Measurements from ENCODE around the gene RBM26. TPM values are rescaled to one million over a fixed set of nuclear protein-coding genes. Genes with fewer than 3 reads are reported as not detected.

The RBM26 gene
- total and polyA plus RNA-seq, 3 experiments from 2014 or later = 15.8 to 61.7 (median 59.4) TPM

DNA sequence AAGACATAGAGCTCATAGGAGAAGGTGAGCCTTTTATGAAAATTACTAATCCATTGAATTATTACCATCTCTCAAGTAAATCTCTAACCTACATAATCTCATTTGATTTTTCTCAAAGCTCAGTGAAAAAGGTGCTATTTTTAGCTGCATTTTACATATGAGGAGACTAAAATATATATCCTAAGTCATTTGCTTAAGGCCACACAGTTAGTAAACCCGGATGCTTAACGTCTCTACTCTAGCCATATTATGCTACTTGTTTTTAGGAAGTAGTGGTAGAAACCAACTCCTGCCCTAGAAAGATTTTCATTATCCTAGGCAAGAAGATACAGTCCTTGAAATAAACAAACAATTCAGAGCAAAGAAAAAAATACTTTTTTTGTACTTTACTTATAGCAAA lies 108.9 kb downstream of the RBM26 start:
- CTCF ChIA-PET = interaction anchor here (1.0 kb wide), 1 partner anchor 41 kb away, joined by 3 read pairs; no protein-coding TSS in a partner anchor
- Mint-ChIP-seq H3K27me3 (peaks cover 8 to 31% of the 10 kb centered on the region in 2 donors), H3K27ac (no peak overlapping the region), H3K4me3 (no peak overlapping the region), H3K36me3 (peaks cover 0 to 8% (median 0%) of the 10 kb centered on the region in 3 donors), H3K9me3 (peaks cover 0 to 5% (median 0%) of the 10 kb centered on the region in 5 donors), H3K4me1 (no peaks in the 10 kb centered on the region)
- Histone ChIP-seq H3K36me3 (ENCODE audit: insufficient read depth, low read length) (no peaks in the 10 kb centered on the region), H3K27ac (ENCODE audit: low read depth, low read length) (no peak overlapping the region), H3K4me1 (ENCODE audit: insufficient read depth, low read length) (no peaks in the 10 kb centered on the region), H3K9me3 (ENCODE audit: low read length) (no peaks in the 10 kb centered on the region), H3K27me3 (ENCODE audit: insufficient read depth, low read length, poor library complexity, severe bottlenecking) (no peaks in the 10 kb centered on the region), H3K4me3 (ENCODE audit: low read length) (no peak overlapping the region)
- DNase-seq = no peak
- POLR2A ChIA-PET = interaction anchor here (0.6 kb wide), 1 partner anchor 17 kb away, joined by 3 read pairs; no protein-coding TSS in a partner anchor

DNA sequence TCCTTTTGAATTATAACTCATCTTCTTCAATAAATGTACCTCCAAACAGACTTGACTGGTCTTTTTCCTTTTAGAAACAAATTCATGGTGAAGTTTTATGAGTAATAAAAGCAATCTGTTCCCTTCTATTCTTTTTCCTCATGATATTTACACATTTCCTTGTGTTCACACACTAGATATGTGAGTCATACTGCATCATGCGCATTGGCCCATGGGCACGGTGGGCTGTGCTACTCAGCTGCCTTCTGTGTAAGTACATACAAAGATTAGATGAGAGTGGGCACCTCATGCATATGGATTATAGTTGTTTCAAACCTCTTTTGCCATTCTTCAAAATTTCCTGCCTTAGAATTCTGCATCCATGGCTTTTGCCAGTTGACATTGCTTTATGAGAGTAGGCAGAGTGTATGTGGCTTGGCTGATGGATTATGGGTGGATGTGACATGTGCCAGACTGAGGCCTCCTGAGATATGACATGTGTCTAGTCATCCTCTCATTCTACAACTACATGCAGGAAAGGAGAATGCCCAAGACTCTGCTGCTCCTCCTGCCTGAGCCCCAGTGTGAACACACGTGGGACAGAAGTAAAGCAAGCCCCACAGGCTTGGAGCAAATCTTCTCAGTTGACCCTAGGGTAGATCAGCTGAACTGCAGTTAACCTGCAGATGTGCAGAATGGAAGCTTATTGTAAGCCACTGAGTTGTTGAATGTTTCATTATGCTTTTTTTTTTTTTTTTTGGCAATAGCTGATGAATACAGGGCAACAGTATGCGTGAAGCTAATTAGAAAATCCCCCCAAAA lies 109.9 kb downstream of the RBM26 start:
- Mint-ChIP-seq H3K4me3 (no peak overlapping the region), H3K9me3 (peaks cover 0 to 3% (median 0%) of the 10 kb centered on the region in 5 donors), H3K27me3 (peaks cover 5 to 22% of the 10 kb centered on the region in 2 donors), H3K4me1 (no peaks in the 10 kb centered on the region), H3K36me3 (peaks cover 0 to 2% (median 0%) of the 10 kb centered on the region in 3 donors), H3K27ac (peak overlapping the region in 1 of 8 donors; percentile 11)
- ChIA-PET CTCF (interaction anchor here (1.0 kb wide), 1 partner anchor 40 kb away, joined by 3 read pairs; no protein-coding TSS in a partner anchor), POLR2A (interaction anchor here (0.6 kb wide), 1 partner anchor 18 kb away, joined by 3 read pairs; no protein-coding TSS in a partner anchor)
- Histone ChIP-seq H3K36me3 (ENCODE audit: insufficient read depth, low read length) (no peaks in the 10 kb centered on the region), H3K27ac (ENCODE audit: low read depth, low read length) (no peak overlapping the region), H3K4me1 (ENCODE audit: insufficient read depth, low read length) (no peaks in the 10 kb centered on the region), H3K9me3 (ENCODE audit: low read length) (no peaks in the 10 kb centered on the region), H3K4me3 (ENCODE audit: low read length) (no peak overlapping the region), H3K27me3 (ENCODE audit: insufficient read depth, low read length, poor library complexity, severe bottlenecking) (no peaks in the 10 kb centered on the region)
- no peak for DNase-seq

DNA sequence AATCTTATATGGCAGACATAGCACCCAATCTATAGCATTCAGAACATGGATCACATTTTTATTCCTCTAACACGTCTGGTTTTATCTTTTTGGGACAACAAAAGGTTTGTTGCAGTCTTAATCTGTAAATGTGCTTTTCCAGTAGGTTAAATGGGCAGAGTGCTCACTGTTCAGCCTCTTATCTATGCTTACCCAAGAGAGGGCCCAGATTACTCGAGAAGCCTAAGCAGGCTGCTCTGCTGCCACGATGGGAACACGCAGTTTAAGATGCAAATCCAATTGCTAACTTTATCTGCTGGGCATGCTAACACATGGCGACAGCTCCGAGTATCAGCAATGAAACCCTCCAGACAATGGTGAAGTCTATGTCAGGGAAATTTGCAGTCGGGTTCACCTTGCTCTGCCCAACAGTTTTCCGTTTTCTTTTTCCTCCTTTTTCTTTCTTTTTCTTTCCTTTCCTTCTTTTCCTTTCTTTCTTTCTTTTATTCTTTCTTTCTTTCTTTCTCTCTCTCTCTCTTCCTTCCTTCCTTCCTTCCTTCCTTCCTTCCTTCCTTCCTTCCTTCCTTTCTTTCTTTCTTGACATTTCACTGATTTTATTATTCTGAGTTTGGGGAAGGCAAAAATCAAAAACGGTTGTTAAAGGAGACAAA lies 115.3 kb downstream of the RBM26 start:
- Mint-ChIP-seq H3K4me3 (no peak overlapping the region), H3K27me3 (peaks cover 3 to 10% of the 10 kb centered on the region in 2 donors), H3K9me3 (no peaks in the 10 kb centered on the region), H3K36me3 (no peaks in the 10 kb centered on the region), H3K4me1 (no peaks in the 10 kb centered on the region), H3K27ac (no peak overlapping the region)
- no peak overlapping the region for H3K27ac ChIP-seq (ENCODE audit: low read depth, low read length)
- H3K27me3 ChIP-seq (ENCODE audit: insufficient read depth, low read length, poor library complexity, severe bottlenecking) = no peaks in the 10 kb centered on the region
- H3K4me1 ChIP-seq (ENCODE audit: insufficient read depth, low read length) = no peaks in the 10 kb centered on the region
- H3K36me3 ChIP-seq (ENCODE audit: insufficient read depth, low read length) = no peaks in the 10 kb centered on the region
- DNase-seq = no peak
- POLR2A ChIA-PET = no interaction called here
- H3K9me3 ChIP-seq (ENCODE audit: low read length) = no peaks in the 10 kb centered on the region
- CTCF ChIA-PET = no interaction called here
- no peak overlapping the region for H3K4me3 ChIP-seq (ENCODE audit: low read length)

DNA sequence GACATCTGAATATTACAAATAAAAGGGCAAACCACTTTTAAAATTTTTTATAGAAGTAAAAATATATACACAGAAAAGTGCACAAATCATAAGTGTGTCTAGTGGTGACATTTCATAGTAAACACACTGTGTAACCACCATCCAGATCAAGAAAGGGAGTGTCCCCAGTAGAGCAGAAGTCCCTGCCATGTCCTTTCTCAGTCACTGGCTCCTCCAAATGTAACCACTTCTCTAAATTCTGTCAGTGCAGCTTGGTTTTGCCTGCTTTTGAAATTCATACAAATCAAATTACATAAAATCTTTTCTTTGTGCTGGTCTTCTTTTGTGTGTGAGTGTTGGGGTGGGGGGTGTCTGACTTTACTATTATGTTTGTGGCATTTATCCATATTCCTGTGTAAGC lies 116.5 kb downstream of the RBM26 start:
- no peaks in the 10 kb centered on the region for H3K27me3 ChIP-seq (ENCODE audit: insufficient read depth, low read length, poor library complexity, severe bottlenecking)
- DNase-seq = no peak
- H3K27me3 Mint-ChIP-seq = peaks cover 0 to 4% of the 10 kb centered on the region in 2 donors
- no peaks in the 10 kb centered on the region for H3K9me3 Mint-ChIP-seq
- no peaks in the 10 kb centered on the region for H3K36me3 Mint-ChIP-seq
- no peaks in the 10 kb centered on the region for H3K4me1 ChIP-seq (ENCODE audit: insufficient read depth, low read length)
- no peak overlapping the region for H3K4me3 ChIP-seq (ENCODE audit: low read length)
- ChIA-PET CTCF (no interaction called here), POLR2A (no interaction called here)
- no peaks in the 10 kb centered on the region for H3K36me3 ChIP-seq (ENCODE audit: insufficient read depth, low read length)
- H3K4me1 Mint-ChIP-seq = no peaks in the 10 kb centered on the region
- H3K27ac Mint-ChIP-seq = no peak overlapping the region
- H3K4me3 Mint-ChIP-seq = no peak overlapping the region
- H3K9me3 ChIP-seq (ENCODE audit: low read length) = no peaks in the 10 kb centered on the region
- no peak overlapping the region for H3K27ac ChIP-seq (ENCODE audit: low read depth, low read length)

DNA sequence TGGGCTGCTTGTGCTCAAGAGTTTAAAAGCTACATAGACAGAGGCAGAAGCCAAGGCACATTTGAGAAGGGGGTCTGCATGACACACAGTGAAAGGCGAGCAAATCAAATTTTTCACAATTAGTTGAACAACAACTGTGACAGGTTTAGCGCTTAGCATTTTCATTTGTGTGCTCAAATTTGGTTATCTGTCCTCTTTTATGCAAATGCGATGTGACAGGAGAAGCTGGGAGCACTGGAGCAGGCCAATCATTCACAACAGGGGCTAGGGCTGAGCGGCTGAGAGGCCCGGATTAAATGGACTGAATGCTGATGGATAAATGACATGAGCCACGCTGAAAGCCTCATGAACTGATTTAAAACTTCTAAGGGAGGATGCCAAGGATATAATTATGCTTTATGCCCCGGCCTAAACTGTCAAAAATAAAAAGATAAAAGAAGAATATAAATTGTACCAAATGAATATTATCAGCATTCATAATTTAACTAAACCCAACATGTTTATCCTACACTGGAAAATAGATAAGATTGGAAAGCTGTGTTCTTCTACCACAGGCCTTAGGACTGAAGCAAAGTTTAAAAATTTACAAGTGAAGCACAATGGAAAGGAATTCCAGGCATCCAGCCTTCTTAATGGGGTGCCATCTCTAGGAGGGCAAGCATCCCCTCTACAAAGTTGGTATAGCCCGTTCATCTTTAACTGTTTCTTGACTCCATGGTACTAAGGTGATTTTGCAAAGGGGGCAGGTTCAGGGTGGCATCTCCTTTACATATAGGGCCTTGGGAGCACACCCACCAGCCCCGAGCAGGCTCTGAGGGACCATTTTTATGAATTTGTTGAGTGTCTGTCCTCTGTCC lies 117.9 kb downstream of the RBM26 start:
- Mint-ChIP-seq H3K36me3 (no peaks in the 10 kb centered on the region), H3K27me3 (no peaks in the 10 kb centered on the region), H3K4me3 (no peak overlapping the region), H3K4me1 (no peaks in the 10 kb centered on the region), H3K27ac (peak overlapping the region in 2 of 8 donors; percentile 34 to 50), H3K9me3 (peaks cover 0 to 1% (median 0%) of the 10 kb centered on the region in 5 donors)
- no peaks in the 10 kb centered on the region for H3K9me3 ChIP-seq (ENCODE audit: low read length)
- no peak overlapping the region for H3K4me3 ChIP-seq (ENCODE audit: low read length)
- POLR2A ChIA-PET = no interaction called here
- no peaks in the 10 kb centered on the region for H3K27me3 ChIP-seq (ENCODE audit: insufficient read depth, low read length, poor library complexity, severe bottlenecking)
- H3K27ac ChIP-seq (ENCODE audit: low read depth, low read length) = no peak overlapping the region
- H3K36me3 ChIP-seq (ENCODE audit: insufficient read depth, low read length) = no peaks in the 10 kb centered on the region
- CTCF ChIA-PET = no interaction called here
- H3K4me1 ChIP-seq (ENCODE audit: insufficient read depth, low read length) = no peaks in the 10 kb centered on the region
- no peak for DNase-seq

DNA sequence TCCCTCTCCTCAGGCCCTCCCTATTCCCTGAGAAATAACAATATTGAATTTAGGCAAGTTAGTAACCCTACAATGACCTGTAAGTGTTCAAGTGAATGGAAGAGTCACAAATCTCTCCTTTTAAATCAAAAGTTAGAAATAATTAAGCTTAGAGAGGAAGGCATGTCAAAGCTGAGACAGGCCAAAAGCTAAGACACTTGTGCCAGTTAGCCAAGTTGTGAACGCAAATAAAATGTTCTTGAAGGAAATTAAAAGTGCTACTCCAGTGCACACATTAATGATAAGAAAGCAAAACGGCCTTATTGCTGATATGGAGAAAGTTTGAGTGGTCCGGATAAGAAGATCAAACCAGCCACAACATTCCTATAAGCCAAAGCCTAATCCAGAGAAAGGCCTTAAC lies 120.9 kb downstream of the RBM26 start:
- H3K9me3 Mint-ChIP-seq = peaks cover 0 to 1% (median 0%) of the 10 kb centered on the region in 5 donors
- H3K4me3 Mint-ChIP-seq = no peak overlapping the region
- DNase-seq = no peak
- CTCF ChIA-PET = no interaction called here
- no peaks in the 10 kb centered on the region for H3K36me3 Mint-ChIP-seq
- H3K36me3 ChIP-seq (ENCODE audit: insufficient read depth, low read length) = no peaks in the 10 kb centered on the region
- H3K27ac Mint-ChIP-seq = no peak overlapping the region
- H3K4me1 ChIP-seq (ENCODE audit: insufficient read depth, low read length) = no peaks in the 10 kb centered on the region
- H3K9me3 ChIP-seq (ENCODE audit: low read length) = no peaks in the 10 kb centered on the region
- POLR2A ChIA-PET = no interaction called here
- H3K27me3 Mint-ChIP-seq = peaks cover 0 to 9% of the 10 kb centered on the region in 2 donors
- no peak overlapping the region for H3K27ac ChIP-seq (ENCODE audit: low read depth, low read length)
- no peaks in the 10 kb centered on the region for H3K4me1 Mint-ChIP-seq
- H3K4me3 ChIP-seq (ENCODE audit: low read length) = no peak overlapping the region
- no peaks in the 10 kb centered on the region for H3K27me3 ChIP-seq (ENCODE audit: insufficient read depth, low read length, poor library complexity, severe bottlenecking)

DNA sequence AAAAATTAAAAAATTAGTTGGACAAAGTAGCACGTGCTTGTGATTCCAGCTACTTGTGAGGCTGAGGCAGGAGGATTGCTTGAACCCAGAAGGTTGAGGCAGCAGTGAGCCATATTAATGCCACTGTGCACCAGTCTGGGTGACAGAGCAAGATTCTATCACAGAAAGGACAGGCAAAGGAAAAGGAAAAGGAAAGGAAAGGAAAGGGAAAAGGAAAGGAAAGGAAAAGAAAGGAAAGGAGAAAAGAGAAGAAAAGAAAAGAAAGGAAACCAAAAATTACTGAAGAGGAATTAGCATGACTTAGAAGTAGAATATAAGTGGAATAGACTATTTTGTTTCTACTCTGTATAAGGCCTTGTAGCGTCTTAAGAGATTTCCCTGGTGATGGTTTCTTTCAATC lies 122.3 kb downstream of the RBM26 start:
- H3K4me3 ChIP-seq (ENCODE audit: low read length) = no peak overlapping the region
- no peaks in the 10 kb centered on the region for H3K4me1 Mint-ChIP-seq
- no peak overlapping the region for H3K27ac ChIP-seq (ENCODE audit: low read depth, low read length)
- H3K36me3 ChIP-seq (ENCODE audit: insufficient read depth, low read length) = no peaks in the 10 kb centered on the region
- ChIA-PET CTCF (no interaction called here), POLR2A (interaction anchor here (0.6 kb wide), 1 partner anchor 68 kb away, joined by 3 read pairs; no protein-coding TSS in a partner anchor)
- H3K4me1 ChIP-seq (ENCODE audit: insufficient read depth, low read length) = no peaks in the 10 kb centered on the region
- peaks cover 0 to 9% of the 10 kb centered on the region in 2 donors for H3K27me3 Mint-ChIP-seq
- H3K27ac Mint-ChIP-seq = peak overlapping the region in 1 of 8 donors; percentile 0
- H3K36me3 Mint-ChIP-seq = no peaks in the 10 kb centered on the region
- H3K9me3 Mint-ChIP-seq = peaks cover 0 to 1% (median 0%) of the 10 kb centered on the region in 5 donors
- no peaks in the 10 kb centered on the region for H3K27me3 ChIP-seq (ENCODE audit: insufficient read depth, low read length, poor library complexity, severe bottlenecking)
- H3K9me3 ChIP-seq (ENCODE audit: low read length) = no peaks in the 10 kb centered on the region
- no peak for DNase-seq
- H3K4me3 Mint-ChIP-seq = no peak overlapping the region

Data from CD8-positive, alpha-beta memory T cell (primary cell).